H1 (cell line): ENCODE data around the gene DIO3. TPM values are rescaled to one million over a fixed set of nuclear protein-coding genes. Genes with fewer than 3 reads are reported as not detected.

Source experiments
- ASH2L ChIP-seq: fragments of 200-600, 300-600 bp; sonication (generic); IDR thresholded peaks from one replicate; pipeline ENCODE4 v1.7.1; 2017; ENCODE audit warnings: low read length
- CEBPB ChIP-seq: IDR thresholded peaks from 2 replicates; pipeline ENCODE4 v1.6.1; 2012; ENCODE audit warnings: low read depth, low read length
- CHD7 ChIP-seq: fragments of 300-600 bp; sonication (generic); IDR thresholded peaks from 2 replicates; pipeline ENCODE4 v1.7.1; 2012; ENCODE audit warnings: low read length, moderate library complexity, mild to moderate bottlenecking, inconsistent platforms; ENCODE audit not compliant: insufficient replicate concordance
- CREB1 ChIP-seq: IDR thresholded peaks from 2 replicates; pipeline ENCODE4 v1.6.1; 2012; ENCODE audit warnings: inconsistent platforms
- POLR2AphosphoS5 ChIP-seq: IDR thresholded peaks from 2 replicates; pipeline ENCODE4 v1.6.1; 2011; ENCODE audit warnings: low read depth, low read length
- POU5F1 ChIP-seq: IDR thresholded peaks from 2 replicates; pipeline ENCODE4 v1.6.1; 2011; ENCODE audit warnings: low read depth, mild to moderate bottlenecking, low read length, moderate library complexity
- SP2 ChIP-seq: IDR thresholded peaks from 2 replicates; pipeline ENCODE4 v1.6.1; 2012; ENCODE audit warnings: mild to moderate bottlenecking, low read length, inconsistent platforms
- ZNF274 ChIP-seq: IDR thresholded peaks from 2 replicates; pipeline ENCODE4 v1.7.0; 2012; ENCODE audit warnings: low read length, borderline replicate concordance; ENCODE audit errors: extremely low read depth
- polyA plus RNA-seq, 7 experiments: library from polyadenylated mRNA; depleted of rRNA in 3 of 7; stranded (reverse) in 5 of 7; unstranded in 2 of 7; fragments of >200 nt in 5 of 7; fragments of 200-250 nt in 2 of 7; gene quantifications; 1 replicate in 5 of 7; 2 replicates in 1 of 7; 4 replicates in 1 of 7; pipeline versions ENCODE4 v1.2.1 to v1.2.3, GENCODE V29; 2011 to 2013; ENCODE audit warnings: missing spikeins in 2 of 7, mixed read lengths in 2 of 7
- total RNA-seq: library from RNA; stranded (reverse); fragmentation: NEBNext Ultra II Directional; extraction: Animal tissue kit (Norgen Biotek cat#: 25700); gene quantifications from 2 replicates; pipeline ENCODE4 v1.2.1, GENCODE V29; 2021

DIO3 gene
- total and polyA plus RNA-seq, 2 of the 8 experiments (the other 6 are each of a cell fraction or from before 2014, with no cell fraction given) = 0.17 to 0.19 TPM

DNA sequence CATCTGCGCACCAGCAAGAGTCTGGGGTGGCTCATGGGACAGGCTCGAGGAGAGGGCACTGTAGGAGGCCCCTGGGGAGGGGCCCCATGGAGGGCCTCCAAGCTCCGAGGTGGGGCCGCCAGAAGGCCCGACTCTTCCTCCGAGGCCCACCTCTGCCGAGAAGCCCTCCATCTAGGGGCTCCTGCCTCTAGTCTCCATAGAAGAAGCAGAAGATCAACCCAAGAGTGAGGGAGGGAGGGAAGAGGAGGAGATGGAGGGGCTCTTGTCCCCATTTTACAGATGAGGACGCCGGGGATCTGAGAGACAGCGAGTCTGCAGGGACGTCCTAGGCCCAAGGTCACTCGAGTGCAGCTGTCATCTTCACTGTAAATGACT, 41.2 kb downstream of the DIO3 start (continued):
- TF ChIP-seq CHD7 (no peak), POU5F1 (no peak), POLR2AphosphoS5 (no peak), ZNF274 (no peak), CREB1 (no peak), CEBPB (no peak), ASH2L (no peak), SP2 (no peak)
